SK-N-SH (cell line): ENCODE results near the gene CCDC174.

Experiments
- ELF1 ChIP-seq: IDR thresholded peaks from 2 replicates; pipeline ENCODE4 v1.4.0; 2012
- EP300 ChIP-seq, 2 experiments: IDR thresholded peaks; 2 replicates each; pipeline versions ENCODE4 v1.4.0 to v1.6.1; 2012; ENCODE audit warnings: borderline replicate concordance in 1 of 2, low read depth in 1 of 2, low read length in 1 of 2
- GABPA ChIP-seq: IDR thresholded peaks from 2 replicates; pipeline ENCODE4 v1.4.0; 2012; ENCODE audit warnings: low read depth, mild to moderate bottlenecking
- GATA2 ChIP-seq: sonication (generic); formaldehyde crosslinking; IDR thresholded peaks from 2 replicates; pipeline ENCODE4 v1.5.0; 2020; ENCODE audit warnings: mild to moderate bottlenecking, missing genetic modification reagents
- JUND ChIP-seq: IDR thresholded peaks from 2 replicates; pipeline ENCODE4 v1.4.0; 2012
- POLR2AphosphoS5 ChIP-seq: IDR thresholded peaks from 2 replicates; pipeline ENCODE4 v1.6.1; 2012; ENCODE audit warnings: low read depth, low read length
- SMC3 ChIP-seq: IDR thresholded peaks from 2 replicates; pipeline ENCODE4 v1.6.1; 2012; ENCODE audit warnings: low read depth, low read length, improper control_type of control experiment
- TAF1 ChIP-seq: IDR thresholded peaks from 2 replicates; pipeline ENCODE4 v1.6.1; 2012; ENCODE audit warnings: low read depth, mild to moderate bottlenecking, low read length, moderate library complexity, borderline replicate concordance
- TF ChIP-seq, protein P1 (sequence below): fragments of 200-600 bp; sonication (generic); IDR thresholded peaks from 2 replicates; pipeline ENCODE4 v1.6.1; 2017; ENCODE audit warnings: antibody characterized with exemption, mild to moderate bottlenecking, moderate library complexity
- TF ChIP-seq, protein P2 (sequence below): IDR thresholded peaks from 2 replicates; pipeline ENCODE4 v1.6.1; 2012; ENCODE audit warnings: mild to moderate bottlenecking, low read depth, low read length, moderate library complexity
- TF ChIP-seq, protein P3 (sequence below): fragments of 150-350 bp; IDR thresholded peaks from 2 replicates; pipeline ENCODE4 v1.6.1; 2017; ENCODE audit warnings: antibody characterized with exemption, low read length, low read depth, borderline replicate concordance
- TF ChIP-seq, protein P4 (sequence below): IDR thresholded peaks from 2 replicates; pipeline ENCODE4 v1.4.0; 2012; ENCODE audit warnings: low read depth, borderline replicate concordance
- TF ChIP-seq, protein P5 (sequence below): IDR thresholded peaks from 2 replicates; pipeline ENCODE4 v1.4.0; 2012; ENCODE audit warnings: low read depth

DNA sequence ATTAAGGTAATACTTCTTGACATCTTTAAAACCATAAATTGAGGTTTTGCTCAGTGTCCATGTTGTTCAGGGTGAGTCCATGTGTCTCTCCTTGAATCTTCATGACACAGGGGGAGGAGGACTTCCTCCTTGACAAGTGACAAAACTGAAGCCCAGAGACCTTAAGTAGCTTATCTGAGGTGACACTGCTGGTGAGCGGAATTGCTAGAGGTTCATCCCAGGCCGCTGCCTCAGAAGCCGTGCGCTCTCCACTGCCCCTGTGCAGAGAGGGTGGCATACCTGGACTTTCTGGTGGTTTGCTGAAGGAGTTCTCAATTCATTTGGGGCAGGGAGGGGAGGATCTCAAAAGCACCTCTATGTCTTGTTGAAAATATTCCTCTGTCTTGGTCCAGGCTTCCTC, 23.2 kb upstream of the CCDC174 start:
- TF ChIP-seq, protein P1, sequence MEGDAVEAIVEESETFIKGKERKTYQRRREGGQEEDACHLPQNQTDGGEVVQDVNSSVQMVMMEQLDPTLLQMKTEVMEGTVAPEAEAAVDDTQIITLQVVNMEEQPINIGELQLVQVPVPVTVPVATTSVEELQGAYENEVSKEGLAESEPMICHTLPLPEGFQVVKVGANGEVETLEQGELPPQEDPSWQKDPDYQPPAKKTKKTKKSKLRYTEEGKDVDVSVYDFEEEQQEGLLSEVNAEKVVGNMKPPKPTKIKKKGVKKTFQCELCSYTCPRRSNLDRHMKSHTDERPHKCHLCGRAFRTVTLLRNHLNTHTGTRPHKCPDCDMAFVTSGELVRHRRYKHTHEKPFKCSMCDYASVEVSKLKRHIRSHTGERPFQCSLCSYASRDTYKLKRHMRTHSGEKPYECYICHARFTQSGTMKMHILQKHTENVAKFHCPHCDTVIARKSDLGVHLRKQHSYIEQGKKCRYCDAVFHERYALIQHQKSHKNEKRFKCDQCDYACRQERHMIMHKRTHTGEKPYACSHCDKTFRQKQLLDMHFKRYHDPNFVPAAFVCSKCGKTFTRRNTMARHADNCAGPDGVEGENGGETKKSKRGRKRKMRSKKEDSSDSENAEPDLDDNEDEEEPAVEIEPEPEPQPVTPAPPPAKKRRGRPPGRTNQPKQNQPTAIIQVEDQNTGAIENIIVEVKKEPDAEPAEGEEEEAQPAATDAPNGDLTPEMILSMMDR, result no peak
- TF ChIP-seq, protein P2, sequence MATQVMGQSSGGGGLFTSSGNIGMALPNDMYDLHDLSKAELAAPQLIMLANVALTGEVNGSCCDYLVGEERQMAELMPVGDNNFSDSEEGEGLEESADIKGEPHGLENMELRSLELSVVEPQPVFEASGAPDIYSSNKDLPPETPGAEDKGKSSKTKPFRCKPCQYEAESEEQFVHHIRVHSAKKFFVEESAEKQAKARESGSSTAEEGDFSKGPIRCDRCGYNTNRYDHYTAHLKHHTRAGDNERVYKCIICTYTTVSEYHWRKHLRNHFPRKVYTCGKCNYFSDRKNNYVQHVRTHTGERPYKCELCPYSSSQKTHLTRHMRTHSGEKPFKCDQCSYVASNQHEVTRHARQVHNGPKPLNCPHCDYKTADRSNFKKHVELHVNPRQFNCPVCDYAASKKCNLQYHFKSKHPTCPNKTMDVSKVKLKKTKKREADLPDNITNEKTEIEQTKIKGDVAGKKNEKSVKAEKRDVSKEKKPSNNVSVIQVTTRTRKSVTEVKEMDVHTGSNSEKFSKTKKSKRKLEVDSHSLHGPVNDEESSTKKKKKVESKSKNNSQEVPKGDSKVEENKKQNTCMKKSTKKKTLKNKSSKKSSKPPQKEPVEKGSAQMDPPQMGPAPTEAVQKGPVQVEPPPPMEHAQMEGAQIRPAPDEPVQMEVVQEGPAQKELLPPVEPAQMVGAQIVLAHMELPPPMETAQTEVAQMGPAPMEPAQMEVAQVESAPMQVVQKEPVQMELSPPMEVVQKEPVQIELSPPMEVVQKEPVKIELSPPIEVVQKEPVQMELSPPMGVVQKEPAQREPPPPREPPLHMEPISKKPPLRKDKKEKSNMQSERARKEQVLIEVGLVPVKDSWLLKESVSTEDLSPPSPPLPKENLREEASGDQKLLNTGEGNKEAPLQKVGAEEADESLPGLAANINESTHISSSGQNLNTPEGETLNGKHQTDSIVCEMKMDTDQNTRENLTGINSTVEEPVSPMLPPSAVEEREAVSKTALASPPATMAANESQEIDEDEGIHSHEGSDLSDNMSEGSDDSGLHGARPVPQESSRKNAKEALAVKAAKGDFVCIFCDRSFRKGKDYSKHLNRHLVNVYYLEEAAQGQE, result no peak
- TF ChIP-seq GABPA (no peak), JUND (no peak), TAF1 (no peak), EP300 (IDR thresholded peaks at IDR 0.05; ENCODE audit: borderline replicate concordance in 1 of 2, low read depth in 1 of 2, low read length in 1 of 2) (no peak), ELF1 (no peak), SMC3 (no peak), GATA2 (CRISPR knock-in tag) (no peak), POLR2AphosphoS5 (no peak)
- TF ChIP-seq, protein P3, sequence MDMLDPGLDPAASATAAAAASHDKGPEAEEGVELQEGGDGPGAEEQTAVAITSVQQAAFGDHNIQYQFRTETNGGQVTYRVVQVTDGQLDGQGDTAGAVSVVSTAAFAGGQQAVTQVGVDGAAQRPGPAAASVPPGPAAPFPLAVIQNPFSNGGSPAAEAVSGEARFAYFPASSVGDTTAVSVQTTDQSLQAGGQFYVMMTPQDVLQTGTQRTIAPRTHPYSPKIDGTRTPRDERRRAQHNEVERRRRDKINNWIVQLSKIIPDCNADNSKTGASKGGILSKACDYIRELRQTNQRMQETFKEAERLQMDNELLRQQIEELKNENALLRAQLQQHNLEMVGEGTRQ, result no peak
- TF ChIP-seq, protein P4, sequence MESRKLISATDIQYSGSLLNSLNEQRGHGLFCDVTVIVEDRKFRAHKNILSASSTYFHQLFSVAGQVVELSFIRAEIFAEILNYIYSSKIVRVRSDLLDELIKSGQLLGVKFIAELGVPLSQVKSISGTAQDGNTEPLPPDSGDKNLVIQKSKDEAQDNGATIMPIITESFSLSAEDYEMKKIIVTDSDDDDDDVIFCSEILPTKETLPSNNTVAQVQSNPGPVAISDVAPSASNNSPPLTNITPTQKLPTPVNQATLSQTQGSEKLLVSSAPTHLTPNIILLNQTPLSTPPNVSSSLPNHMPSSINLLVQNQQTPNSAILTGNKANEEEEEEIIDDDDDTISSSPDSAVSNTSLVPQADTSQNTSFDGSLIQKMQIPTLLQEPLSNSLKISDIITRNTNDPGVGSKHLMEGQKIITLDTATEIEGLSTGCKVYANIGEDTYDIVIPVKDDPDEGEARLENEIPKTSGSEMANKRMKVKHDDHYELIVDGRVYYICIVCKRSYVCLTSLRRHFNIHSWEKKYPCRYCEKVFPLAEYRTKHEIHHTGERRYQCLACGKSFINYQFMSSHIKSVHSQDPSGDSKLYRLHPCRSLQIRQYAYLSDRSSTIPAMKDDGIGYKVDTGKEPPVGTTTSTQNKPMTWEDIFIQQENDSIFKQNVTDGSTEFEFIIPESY, result no peak
- TF ChIP-seq, protein P5, sequence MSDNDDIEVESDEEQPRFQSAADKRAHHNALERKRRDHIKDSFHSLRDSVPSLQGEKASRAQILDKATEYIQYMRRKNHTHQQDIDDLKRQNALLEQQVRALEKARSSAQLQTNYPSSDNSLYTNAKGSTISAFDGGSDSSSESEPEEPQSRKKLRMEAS, result no peak
